Measurements from ENCODE around the gene LAMC3.

The LAMC3 gene

DNA sequence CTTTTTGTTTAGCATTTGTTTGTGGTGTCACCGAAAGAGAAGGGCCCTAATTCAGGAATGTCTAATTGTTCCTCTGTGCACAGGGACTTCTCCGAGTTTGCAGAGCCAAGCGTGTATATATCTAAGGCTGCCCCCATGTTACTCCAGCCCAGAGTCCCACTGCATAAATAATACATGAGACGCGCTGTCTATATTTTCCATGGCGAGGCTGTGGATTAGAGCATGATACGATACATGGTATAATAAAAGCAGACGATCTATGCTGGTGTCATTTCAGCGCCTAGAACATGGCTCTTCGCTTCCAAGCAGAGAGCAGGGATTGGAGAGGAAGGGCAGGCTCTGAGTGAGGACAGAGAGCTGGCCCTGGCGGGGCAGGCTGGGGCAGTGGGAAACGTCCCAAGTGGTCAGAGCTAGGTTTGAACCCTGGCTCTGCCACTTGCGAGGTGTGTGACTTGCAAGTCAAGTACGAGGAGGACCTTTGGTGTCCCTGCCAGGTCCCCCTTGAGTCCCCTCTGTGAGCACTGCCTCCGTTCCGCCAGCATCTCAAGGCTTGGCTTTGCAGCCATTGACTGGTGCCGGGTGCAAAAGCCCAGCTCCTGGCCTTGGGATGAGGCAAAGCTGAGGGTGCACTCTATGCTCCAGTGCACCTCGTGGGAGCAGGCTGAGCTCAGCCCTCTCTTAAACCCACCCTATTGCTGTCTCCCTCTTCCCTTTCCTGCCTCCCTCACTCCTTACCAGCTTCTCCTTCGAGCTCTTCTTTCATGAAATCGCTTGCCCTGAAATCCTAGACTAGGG lies 29.2 kb upstream of the LAMC3 start:
- no peak for DNase-seq

DNA sequence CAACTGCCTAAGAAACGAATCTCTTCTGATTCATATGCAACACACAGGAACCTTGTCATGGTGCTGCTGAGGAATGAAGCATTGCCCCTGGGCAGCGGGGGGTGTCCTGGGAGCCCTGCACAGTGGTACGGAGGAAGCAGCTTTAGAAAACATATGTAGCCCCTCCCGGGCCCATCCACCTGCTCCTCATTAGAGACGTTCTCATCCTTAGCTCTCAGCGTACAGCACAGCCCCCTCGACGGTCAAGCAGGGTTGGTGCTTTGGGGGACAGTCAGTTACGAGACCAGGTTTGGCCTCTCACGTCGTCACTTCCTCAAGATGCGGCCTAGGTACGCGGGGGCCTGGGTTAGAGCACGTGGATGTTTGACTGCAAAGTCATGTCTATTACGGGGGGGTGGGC lies 28.4 kb upstream of the LAMC3 start:
- DNase-seq = no peak

DNA sequence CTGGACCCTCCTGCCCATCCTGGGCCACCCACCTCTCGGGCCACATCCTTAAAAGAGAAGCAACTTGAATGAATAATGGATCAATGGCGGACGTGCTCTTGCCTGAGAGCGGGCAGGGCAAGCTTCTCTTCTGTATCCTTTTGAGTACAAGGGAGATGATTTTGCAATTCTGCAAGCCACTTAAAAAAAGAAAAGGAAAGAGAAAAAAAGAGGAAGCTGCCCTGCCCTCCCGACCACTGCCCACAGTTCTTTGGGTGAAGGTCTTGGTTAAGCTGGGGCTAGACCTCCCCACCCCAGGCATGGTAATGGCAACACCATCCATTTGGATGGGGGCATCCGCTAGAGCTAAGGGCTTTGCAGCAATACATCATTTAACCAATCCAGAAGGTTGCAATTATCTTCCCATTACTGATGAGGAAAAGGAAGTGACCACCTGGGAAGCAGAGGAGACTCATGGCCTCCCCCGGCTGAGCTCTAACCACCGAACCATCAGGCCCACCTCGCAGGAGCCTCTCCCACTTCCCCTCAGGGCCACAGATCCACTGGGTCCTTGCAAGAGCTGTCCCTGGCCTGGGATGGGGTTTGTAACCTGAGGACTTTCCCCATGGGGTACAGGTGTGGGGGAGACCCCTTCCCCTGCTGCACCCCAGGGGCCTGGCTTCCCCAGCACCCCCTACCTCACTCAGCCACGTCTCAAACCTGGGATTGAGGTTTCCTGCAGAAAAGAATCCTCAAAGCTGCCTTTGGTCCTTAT lies 27.8 kb upstream of the LAMC3 start:
- DNase-seq = no peak

DNA sequence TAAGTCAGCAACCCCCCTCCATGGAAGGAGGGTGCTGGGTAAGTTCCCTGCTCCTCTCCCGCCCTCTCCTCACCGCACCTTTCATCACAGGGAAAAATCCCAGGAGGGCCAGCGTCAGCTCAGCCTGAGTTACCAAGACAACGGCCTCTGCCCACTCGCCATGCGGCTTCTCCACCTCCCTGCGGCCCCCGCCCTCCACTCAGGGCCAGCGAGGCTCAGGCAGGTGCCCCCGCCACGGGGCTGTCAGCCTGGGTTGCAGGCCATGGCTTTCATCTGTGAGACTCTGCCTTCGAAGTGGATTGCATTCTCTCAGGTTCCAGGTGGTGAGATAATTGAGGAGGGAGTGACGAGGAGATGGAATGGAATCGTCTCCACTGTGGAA lies 27.2 kb upstream of the LAMC3 start:
- no peak for DNase-seq

DNA sequence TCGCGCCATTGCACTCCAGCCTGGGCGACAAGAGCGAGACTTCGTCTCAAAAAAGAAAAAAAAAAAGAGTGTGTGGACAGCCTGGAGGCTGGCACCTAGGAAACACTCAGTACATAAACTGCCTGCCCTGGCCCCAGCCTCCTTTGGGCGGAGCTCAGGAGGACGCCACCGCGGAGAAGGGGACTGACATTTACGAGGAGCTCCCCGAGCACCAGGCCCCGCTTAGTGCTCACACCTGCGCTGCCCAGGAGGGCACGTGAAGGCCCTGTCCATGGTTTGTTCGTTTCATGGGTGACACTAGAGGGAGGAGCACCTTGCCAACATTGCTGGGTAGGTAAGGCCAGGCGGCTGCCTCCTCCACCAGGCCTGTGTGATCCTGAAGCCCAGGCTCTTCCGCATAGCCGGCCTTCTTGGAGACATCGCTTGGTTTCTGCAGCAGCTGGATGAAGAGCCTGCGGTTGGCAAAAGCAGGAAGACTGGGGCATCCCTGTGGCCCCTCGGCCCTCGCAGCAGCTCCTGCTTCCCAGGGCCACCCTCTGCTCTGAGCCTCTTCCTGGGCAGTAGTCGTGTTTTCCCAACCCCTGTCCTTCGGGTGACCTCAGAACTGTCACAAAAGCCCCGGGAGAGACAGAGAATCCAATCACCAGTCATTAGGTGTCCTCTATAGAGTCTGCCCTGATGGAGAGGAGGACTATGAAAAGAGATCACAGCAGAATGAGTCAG lies 26.2 kb upstream of the LAMC3 start:
- DNase-seq = no peak

DNA sequence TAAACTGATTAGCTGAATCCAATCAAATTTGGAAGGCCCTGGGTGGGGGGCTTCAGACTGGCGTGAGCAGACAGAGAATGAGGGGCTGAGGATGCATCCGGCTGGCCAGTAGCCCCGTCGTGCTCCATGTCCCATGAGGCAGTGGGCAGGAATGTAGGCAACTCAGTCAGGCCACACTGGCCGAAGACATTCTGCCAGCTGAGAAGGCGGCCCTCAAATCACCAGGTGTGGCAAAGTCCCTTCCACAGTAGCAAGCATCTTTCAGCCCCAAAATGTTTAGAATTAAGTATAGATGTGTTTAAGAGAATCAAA lies 25.7 kb upstream of the LAMC3 start:
- no peak for DNase-seq

DNA sequence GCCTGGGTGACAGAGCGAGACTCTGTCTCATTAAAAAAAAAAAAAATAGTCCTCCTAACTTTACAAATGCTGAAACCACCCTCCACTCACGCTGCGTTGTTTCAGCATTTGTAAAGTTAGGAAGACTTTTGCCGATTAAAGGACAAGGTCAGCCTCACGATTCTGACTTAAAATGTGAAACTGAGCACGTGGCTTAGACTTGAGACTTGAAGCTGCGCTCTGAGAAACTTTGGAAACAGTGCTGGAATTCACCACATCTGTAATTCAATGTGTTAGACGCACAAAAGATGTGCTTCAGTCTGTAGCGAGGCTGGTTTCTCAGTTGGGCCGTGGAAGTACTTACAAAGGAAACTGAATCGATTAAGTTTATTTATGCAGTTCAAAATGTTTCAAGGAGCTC lies 25.0 kb upstream of the LAMC3 start:
- no peak for DNase-seq

DNA sequence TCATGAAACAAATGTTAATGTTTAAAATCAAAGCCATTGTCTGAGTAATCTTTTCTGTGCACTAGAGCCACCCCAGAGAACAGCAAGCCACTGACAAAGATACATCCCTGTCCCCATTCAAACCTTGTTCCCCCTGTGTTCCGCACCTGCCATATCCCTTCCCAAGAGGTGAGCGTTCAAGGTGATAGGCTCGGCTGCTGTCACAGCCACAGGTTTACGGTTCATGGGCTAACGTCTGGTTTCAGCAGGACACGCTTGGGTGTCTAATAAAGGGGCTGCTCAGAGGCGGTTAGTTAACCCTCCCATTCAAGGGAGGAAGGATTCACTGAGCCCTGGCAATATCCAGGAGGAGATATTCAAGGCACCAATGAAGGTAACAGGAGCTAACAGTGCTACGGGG lies 24.5 kb upstream of the LAMC3 start:
- DNase-seq = no peak

DNA sequence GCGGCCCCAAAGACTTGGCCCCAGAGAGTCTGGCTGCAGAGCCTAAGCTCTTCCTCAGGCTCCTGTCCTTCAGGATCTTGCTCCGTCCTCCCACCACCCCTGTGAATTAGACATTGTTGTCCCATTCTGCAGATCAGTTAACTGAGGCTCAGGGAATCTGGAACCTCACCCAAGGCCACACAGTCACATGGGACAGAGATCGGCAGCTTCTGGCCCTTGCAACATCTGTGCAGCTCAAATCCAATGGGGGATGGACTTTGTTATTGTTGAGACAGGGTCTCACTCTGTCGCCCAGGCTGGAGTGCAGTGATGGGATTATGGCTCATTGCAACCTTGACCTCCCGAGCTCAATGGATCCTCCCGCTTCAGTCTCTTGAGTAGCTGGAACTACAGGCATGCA lies 23.9 kb upstream of the LAMC3 start:
- no peak for DNase-seq

DNA sequence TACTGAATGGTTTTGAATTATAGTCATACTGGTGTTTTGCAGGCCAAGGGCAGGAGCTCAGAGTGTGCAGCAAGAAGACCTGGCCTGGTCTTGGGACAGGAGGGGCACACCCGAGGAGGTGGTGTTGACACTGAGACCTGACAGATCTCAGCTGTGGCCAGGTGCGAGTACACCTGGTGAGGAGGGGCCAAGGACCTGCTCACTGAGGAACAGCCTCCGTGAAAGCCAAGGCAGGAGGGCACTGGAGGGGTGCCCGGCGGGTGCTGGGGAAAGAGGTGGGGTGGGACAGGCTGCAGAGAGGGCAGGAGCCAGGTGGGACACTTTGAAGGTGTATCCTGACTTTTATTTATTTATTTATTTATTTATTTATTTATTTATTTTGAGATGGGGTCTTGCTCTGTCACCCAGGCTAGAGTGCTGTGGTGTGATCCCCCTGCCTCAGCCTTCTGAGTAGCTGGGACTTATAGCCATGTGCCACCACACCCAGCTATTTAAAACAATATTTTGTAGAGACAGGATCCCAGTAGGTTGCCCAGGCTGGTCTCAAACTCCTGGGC lies 23.3 kb upstream of the LAMC3 start:
- no peak for DNase-seq

DNA sequence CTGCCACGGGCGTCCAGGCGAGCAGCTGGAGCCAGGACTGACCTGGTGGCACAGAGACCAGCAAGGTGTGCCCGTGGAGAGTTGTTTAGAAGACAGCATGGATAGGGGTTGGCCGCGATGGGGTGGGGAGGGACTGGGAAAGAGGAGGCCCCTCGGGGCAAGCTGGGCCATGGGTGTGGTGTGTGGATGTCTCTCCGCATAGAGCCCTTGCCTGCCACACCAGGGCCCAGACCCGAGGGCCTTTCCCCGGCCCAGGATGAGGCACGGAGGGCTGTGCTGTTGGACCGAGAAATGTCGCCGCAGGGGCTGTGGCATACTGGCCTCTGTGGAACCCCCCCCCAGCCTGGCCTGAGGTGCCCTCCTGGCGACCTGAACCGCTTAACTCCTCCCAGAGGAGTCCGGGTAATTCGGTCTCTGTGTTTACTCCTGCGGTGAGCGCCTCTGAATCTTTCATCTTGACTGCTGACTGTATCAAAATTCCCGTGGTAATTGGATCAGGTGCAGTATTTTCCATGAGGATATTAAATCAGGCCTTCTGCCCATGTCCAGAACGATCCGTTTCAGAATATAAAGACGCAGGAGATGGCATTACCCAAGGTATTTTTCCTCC lies 22.5 kb upstream of the LAMC3 start:
- DNase-seq = no peak

DNA sequence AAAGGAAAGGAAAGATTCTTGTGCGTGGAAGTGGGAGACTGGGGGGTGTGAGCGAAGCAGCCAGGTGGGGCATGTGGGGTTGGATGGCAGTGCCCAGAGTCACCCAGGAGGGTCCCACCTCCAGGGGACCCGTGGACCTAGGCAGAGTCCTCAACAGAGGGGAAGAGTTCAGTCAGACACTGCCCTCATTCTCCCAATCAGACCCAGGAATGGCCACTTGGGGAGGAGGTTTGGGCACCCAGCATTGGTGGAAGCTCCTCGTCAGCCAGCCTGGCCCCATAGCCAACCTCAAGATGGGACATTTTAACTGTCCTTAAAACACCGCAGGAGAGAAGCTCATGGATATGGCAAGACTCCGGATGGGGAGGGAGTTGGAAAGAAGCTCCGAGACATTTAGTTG lies 21.9 kb upstream of the LAMC3 start:
- no peak for DNase-seq

DNA sequence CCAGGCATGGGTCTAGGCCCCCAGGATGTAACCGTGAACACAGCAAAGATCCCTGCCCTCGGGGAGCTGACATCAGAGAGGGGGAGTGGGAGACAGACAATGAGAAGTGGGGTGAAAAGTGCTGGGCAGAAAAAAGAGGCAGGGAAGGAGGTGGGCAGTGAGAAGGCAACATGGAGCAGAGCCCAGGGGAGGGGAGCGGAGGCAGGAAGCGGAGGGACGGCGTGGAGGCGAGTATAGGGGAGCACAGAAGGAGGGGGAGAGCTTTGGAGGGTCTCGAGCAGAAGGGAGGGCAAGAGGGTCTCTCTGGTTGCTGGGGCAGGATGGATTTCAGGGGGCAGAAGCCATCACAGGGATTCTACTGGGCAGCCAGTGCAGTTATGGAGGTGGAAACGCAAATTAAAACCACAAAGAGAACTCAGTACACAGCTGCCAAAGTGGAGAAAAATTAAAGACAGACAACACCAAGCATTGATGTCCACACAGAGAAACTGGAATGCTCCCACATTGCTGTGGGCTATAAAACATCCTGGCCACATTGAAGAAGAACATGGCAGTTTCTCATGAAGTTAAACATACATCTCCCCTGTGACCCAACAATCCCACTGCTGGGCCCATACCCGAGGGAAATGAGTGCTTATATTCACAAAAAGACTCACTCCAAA lies 21.1 kb upstream of the LAMC3 start:
- DNase-seq = no peak

DNA sequence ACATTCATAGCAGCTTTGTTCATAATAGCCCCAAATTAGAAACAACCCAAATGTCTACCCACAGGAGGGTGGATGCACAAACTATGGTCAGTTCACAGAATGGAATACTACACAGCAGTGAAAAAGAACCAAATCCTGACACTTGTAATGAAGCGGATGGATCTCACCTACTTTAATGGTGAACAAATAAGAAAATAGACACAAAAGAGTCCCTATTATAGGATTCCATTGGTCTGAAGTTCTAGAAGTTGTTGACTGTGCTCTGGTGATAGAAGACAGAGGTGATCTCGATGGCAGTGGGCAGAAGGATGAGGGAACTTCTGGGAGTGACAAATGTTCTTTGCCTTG lies 20.6 kb upstream of the LAMC3 start:
- DNase-seq = no peak

DNA sequence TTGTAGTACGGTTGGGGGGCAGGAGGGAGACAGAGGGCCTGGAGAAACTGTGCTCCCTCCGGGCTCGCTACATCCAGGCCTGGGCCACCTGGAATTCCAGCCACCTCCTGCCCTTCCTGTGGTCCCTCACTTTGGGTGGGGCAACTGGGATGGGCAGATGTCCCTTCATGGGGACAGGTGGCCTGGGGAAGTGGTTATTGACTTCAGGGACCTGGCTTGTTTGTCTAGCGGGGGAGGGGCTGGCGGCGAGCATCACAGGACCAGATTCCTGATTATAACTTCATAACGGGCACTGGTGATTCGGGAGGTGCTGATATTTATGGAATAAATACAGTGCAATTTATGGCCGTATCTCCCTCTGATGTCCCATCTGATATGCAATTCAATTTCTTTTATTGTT lies 20.1 kb upstream of the LAMC3 start:
- DNase-seq = no peak

DNA sequence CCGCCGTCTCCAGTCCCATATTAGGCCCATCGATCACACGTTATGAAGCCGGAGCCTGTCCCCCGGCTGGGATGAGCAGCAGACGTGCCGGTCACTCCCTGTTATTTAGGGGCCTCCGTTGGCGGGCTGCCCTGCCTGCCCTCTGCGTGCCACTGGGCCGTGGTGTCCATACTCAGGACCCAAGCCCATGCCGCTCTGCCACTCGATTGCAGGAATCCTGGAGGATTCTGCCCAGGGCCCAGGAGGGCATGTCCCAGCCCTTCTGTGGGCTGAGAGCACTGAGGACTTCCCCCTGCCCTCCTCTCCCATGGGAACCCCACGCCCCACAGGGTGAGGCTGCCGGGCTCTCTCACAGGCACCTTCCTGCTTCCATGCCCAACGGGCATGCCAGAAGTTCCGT lies 19.6 kb upstream of the LAMC3 start:
- no peak for DNase-seq

DNA sequence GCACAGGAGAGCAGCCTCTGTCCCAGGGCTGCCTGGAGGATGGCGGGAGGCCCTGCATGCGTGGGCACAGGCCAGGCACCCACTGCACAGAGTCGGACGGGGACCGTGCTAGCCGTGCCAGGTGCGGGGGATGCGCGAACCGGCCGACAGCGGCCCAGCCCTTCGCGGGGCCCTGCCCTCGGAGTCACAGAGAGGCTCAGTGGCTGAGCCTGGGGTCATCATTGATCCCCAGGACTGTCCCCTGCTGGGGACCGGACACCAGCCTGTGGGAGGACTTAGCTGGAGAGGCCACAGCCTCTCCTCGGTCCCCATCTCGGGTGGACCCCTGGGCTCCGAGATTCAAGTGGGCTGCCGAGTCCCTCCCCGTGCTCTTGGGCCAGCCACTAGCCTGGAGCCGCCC lies 19.1 kb upstream of the LAMC3 start:
- no peak for DNase-seq

DNA sequence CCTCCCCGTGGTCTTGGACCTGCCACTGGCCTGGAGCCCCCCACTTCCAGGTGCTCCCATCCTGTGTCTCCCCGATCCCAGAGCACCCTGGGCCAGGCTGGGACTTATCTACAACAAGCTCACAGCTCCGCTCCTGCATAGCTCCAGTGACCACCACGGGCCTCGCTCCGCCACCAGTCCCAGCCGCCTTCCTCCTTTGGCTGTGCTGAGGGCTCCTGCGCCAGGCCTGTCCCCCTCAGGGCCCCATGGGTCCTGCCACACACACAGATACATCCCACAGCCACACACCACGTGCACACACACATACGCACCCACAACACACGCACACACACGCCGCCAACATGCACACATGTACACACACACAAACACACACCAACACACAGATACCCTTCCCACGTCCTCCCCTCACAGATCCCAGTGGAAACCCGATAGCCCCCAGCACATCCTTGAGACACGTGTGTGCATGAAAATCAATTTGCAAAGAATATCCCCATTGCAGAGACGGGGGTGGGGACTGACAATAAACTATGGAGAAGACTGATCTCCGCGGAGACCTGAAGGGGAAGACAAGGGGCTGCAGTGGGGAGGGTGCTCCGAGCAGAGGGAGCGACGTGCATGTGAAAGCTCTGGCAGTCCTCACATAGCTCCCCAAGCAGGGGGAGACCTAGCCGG lies 18.5 kb upstream of the LAMC3 start:
- DNase-seq = no peak

DNA sequence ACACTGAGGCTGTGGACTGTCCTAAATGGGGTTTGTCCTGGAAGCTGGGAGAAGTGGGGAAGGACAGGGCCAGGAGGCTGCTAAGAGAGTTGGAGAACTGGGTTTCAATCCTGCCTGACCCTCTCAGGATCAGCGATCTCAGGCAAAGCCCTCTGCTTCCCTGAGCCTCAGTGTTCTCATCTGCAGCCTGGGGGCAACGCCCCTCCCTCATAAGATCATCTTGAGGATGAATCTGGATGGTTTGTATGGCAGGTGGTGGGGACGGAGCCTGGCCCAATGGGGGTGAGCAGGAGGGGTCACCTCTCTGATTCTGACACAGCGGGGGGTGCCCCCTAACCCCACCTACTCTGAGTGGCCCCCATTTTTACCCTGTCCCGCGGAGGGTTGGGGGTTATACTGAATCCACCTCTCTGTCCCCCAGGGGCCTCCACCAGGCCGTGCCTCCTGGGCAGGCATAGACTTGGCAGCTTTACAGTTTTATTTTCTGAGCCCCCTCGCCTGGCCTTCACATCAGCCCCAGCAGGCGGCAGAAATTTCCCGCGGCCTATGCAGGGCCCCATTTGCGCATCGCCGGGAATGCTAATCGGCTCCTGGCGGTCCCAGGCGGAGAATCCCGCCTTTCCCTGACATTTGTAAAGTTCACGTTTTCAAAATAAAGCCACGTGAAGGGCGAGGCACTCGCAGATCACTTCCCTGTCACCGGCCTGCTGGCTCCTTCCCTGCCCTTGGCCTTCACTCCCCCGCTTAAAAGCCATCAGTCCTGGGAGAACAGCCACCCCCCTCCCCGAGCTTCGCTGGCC lies 17.8 kb upstream of the LAMC3 start:
- DNase-seq = no peak

DNA sequence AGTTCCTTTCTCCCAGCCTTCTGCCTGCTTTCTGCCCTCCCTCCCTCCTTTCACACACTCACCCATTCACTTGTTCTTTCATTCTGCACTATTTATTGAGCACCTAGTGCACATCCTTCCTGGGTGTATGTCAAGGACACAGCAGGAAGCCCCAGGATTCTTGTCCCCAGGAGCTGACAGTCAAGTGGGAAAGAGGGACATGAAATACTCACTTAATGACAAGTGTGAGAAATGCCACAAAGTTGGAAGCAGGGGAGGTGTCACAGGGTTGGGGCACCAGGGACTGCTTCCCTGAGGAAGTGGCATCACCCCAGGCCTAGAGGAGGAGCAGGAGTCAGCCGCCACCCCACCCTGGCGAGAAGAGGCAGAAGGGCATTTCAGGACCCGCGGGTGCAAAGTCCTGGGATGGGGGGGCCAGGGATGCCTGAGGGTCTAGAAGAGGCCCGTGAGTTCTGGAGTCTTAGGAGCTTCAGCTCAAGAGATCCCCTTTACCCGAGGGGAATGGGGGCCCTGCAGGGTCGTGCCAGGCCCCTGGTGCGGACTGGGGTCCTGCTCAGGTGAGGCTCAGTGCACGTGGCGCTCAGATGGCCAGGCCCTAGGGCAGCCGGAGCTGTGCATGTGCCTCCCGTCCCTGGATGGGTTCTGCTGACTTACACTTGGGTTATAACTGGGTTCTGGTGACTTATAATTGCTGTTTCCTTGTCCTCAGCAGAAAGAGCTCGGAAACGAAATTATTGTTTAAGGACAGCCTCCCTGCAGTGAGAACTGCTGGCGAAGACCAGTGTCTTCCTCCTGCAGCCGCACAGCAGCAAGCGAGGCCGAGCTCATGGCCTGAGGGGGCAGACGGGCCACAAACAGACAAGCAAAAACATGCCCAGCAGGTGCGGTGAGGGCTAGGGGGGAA lies 16.9 kb upstream of the LAMC3 start:
- DNase-seq = no peak

DNA sequence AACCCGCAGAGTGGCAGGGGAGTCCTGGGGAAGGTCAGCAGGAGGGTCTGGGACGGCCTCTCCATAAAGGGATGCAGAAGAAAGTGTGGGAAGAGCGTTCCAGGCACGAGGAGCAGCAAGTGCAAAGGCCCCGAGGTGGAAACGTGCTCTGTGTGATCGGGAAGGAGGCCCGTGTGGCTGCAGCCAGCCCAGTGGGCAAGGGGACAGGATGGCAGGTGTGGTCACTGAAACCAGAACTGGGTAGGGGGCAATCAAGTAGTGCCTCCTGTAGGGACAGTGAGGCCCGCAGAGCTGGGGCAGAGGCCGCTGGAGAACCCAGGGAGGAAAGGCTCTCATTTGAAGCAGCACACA lies 16.3 kb upstream of the LAMC3 start:
- no peak for DNase-seq
